Cardiac septum (tissue), 1 donor: ENCODE results near the gene GXYLT2. TPM values are rescaled to one million over a fixed set of nuclear protein-coding genes. Genes with fewer than 3 reads are reported as not detected.

Experiments used
- DNase-seq: peaks from one replicate; pipeline ENCODE4 v3.0.0-alpha.2; 2020; ENCODE audit warnings: low spot score
- intact Hi-C: fragments of 100-400 bp; cut with DNase I; formaldehyde crosslinking; loops from one replicate; pipeline ENCODE4 v1.14.0; 2022
- total RNA-seq: library from RNA; stranded (reverse); fragmentation: NEBNext Ultra II Directional; extraction: Animal tissue kit (Norgen Biotek cat#: 25700); gene quantifications from one replicate; pipeline ENCODE4 v1.2.1, GENCODE V29; 2021
- donor health status: DM: no; HTN: no; CAD: no.

Gene GXYLT2
- total RNA-seq, 1 donor from 2014 or later, result 14.6 TPM

- intact Hi-C loops, result loop anchor here (5.0 kb wide), 1 partner anchor 36 kb away; the partner anchor contains the start of gene PPP4R2
- DNase-seq, result no peak
These were observed 73.9 kb downstream of the GXYLT2 start for GRCh38 chr3:72961752-72962151.

GRCh38 chr3:72962317-72962716 lies 74.5 kb downstream of the GXYLT2 start:
- intact Hi-C loops, result loop anchor here (5.0 kb wide), 1 partner anchor 35 kb away; the partner anchor contains the start of gene PPP4R2
- no peak for DNase-seq

- no peak for DNase-seq
- intact Hi-C loops, result loop anchor here (5.0 kb wide), 1 partner anchor 33 kb away; the partner anchor contains the start of gene PPP4R2
These were observed 76.8 kb downstream of the GXYLT2 start for GRCh38 chr3:72964633-72965032.

GRCh38 chr3:72968266-72968664 lies 80.4 kb downstream of the GXYLT2 start:
- no peak for DNase-seq
- intact Hi-C loops, result no loop called here

GRCh38 chr3:72969766-72970165 lies 81.9 kb downstream of the GXYLT2 start:
- intact Hi-C loops, result no loop called here
- DNase-seq, result no peak

- DNase-seq, result no peak
- intact Hi-C loops, result no loop called here
These were observed 83.1 kb downstream of the GXYLT2 start for GRCh38 chr3:72970942-72971341.

- DNase-seq, result no peak
These were observed 84.8 kb downstream of the GXYLT2 start for GRCh38 chr3:72972706-72973030.

GRCh38 chr3:72973031-72973723 lies 85.3 kb downstream of the GXYLT2 start:
- intact Hi-C loops, result no loop called here
- no peak for DNase-seq

More at GRCh38 chr3:72972706-72973030, 84.8 kb downstream of the GXYLT2 start:
- intact Hi-C loops, result no loop called here

GRCh38 chr3:72973786-72974185 lies 85.9 kb downstream of the GXYLT2 start:
- intact Hi-C loops, result no loop called here
- no peak for DNase-seq

- DNase-seq, result no peak
- intact Hi-C loops, result no loop called here
These were observed 87.1 kb downstream of the GXYLT2 start for GRCh38 chr3:72974956-72975355.

- no peak for DNase-seq
- intact Hi-C loops, result no loop called here
These were observed 88.5 kb downstream of the GXYLT2 start for GRCh38 chr3:72976281-72976741.

GRCh38 chr3:72977060-72977808 lies 89.4 kb downstream of the GXYLT2 start:
- DNase-seq, result no peak
- intact Hi-C loops, result no loop called here

GRCh38 chr3:72982609-72983366 lies 94.9 kb downstream of the GXYLT2 start:
- intact Hi-C loops, result no loop called here
- DNase-seq, result no peak

GRCh38 chr3:72985576-72985975 lies 97.7 kb downstream of the GXYLT2 start:
- intact Hi-C loops, result no loop called here
- no peak for DNase-seq

- intact Hi-C loops, result no loop called here
These were observed 103.0 kb downstream of the GXYLT2 start for GRCh38 chr3:72990701-72991395.

GRCh38 chr3:72991522-72991921 lies 103.7 kb downstream of the GXYLT2 start:
- no peak for DNase-seq
- intact Hi-C loops, result no loop called here

More at GRCh38 chr3:72990701-72991395, 103.0 kb downstream of the GXYLT2 start:
- no peak for DNase-seq

- DNase-seq, result no peak
- intact Hi-C loops, result no loop called here
These were observed 105.5 kb downstream of the GXYLT2 start for GRCh38 chr3:72993391-72993790.

- no peak for DNase-seq
- intact Hi-C loops, result loop anchor here (5.0 kb wide), 5 partner anchors 33 to 148 kb away; partner anchors contain the start of genes GXYLT2 and SHQ1
These were observed 107.5 kb downstream of the GXYLT2 start for GRCh38 chr3:72995337-72995736.

GRCh38 chr3:72996121-72996472 lies 108.3 kb downstream of the GXYLT2 start:
- no peak for DNase-seq
- intact Hi-C loops, result loop anchor here (2.0 to 5.0 kb wide), 6 partner anchors 34 to 149 kb away; partner anchors contain the start of genes GXYLT2 and SHQ1
